Stimulated activated CD4-positive, alpha-beta T cell treated with anti-CD3 and anti-CD28 coated beads, Interleukin-4, amount 100 ng/mL, for 48 hours (primary cell): ENCODE results near the gene AP1S3.
"Not testable (repeated sequence)": the region's sequence is repeated elsewhere in the genome, so short reads cannot be mapped to it uniquely, and the experiment has no call there.

ENCODE experiments used
- DNase-seq, 2 donors: peaks; one replicate each; pipeline ENCODE4 v3.0.0-alpha.2; 2020; ENCODE audit warnings: low read depth in 2 of 2

AP1S3 gene

GRCh38 chr2:223801736-223802135 lies 35.6 kb downstream of the AP1S3 start:
- DNase-seq, result no peak

DNA sequence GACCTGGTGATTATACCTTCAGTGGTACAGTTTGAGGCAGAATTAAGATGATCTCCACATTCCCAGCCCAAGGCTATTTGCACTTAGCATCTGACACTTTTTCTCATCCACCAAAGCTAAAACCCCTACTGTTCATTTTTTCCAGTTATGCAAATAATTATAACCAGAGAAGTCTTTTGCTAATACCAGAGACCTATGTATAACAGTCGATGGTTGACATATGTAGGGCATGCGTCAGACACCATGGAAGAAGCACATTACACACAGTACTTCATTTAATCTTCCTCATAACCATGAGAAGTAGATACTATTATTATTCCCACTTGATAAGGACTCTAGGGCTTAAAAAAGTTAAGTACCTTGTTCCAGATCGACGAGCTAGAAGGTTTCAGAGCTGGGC lies 36.5 kb downstream of the AP1S3 start:
- no peak for DNase-seq

GRCh38 chr2:223797811-223798721 lies 39.3 kb downstream of the AP1S3 start:
- no peak for DNase-seq

- DNase-seq, result no peak
Observed at GRCh38 chr2:223797037-223797436, 40.3 kb downstream of the AP1S3 start.

DNA sequence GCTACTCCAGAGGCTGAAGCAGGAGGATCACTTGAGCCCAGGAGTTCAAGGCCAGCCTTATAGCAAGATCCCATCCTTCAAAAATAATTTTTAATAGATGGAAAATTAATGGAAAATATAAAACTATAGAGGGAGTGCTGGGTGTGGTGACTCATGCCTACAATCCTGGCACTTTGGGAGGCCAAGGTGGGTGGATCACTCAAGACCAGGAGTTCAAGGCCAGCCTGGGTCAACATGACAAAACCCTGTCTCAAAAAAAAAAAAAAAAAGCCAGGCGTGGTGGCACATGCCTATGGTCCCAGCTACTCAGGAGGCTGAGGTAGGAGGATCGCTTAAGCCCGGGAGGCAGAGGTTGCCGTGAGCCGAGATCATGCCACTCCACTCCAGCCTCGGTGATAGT lies 48.0 kb downstream of the AP1S3 start:
- no peak for DNase-seq

GRCh38 chr2:223788826-223789225 lies 48.6 kb downstream of the AP1S3 start:
- no peak for DNase-seq

DNA sequence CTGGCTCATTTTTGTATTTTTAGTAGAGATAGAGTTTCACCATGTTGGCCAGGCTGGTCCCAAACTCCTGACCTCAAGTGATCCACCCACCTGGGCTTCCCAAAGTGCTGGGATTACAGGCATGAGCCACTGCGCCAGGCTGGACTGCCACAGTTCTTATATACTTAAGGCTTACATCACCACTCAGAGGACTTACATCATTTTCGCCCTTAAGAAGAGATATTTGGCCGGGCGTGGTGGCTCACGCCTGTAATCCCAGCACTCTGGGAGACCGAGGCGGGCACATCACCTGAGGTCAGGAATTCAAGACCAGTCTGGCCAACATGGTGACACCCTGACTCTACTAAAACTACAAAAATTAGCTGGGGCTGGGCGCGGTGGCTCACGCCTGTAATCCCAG lies 49.3 kb downstream of the AP1S3 start:
- DNase-seq, result not testable (repeated sequence)

GRCh38 chr2:223787358-223787757 lies 50.0 kb downstream of the AP1S3 start:
- DNase-seq, result no peak

GRCh38 chr2:223786943-223787342 lies 50.4 kb downstream of the AP1S3 start:
- DNase-seq, result no peak

- DNase-seq, result no peak
Observed at GRCh38 chr2:223786236-223786635, 51.1 kb downstream of the AP1S3 start.

DNA sequence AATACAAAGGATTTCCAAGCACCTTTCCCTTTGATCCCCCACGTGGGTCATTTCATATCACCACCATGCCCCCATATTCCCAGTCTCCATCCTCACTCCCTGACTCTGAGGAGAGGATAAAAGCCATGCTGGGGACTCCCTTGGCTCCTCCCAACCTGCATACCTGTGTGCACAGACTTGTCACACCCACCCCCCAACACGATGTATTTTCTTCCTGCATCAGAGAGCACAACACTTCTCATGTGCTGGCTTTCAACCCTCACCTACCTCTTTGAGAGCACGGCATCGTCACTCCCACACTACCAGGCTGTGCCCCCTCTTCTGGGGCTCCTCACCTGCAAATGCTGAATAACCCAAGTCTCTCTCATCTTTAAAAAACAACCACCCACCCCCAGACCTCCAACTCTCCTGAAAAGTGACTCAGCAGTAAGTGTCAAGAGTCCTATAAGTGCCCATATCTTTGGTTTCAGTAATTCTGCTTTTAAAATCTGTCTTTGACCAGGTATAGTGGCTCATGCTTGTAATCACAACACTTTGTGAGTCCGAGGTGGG lies 53.1 kb downstream of the AP1S3 start:
- DNase-seq, result no peak

- no peak for DNase-seq
Observed at GRCh38 chr2:223782629-223783028, 54.8 kb downstream of the AP1S3 start.

GRCh38 chr2:223781560-223781959 lies 55.8 kb downstream of the AP1S3 start:
- DNase-seq, result no peak

- DNase-seq, result peak; percentile 27 to 37
Observed at GRCh38 chr2:223779877-223780276, 57.5 kb downstream of the AP1S3 start.

DNA sequence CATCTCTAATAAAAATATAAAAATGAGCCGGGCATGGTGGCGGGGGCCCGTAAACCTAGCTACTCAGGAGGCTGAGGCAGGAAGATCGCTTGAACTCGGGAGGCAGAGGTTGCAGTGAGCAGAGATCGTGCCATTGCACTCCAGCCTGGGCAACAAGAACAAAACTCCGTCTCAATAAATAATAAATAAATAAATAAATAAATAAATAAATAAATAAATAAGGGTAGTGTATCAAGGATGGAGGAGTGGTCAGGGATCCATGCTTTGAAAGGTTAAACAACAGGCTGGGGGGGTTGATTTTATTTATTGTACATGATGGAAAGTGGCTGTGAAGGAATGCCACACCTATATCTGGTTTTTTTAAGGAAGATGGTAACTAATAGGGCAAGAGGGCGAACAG lies 63.2 kb downstream of the AP1S3 start:
- no peak for DNase-seq

- DNase-seq, result no peak
Observed at GRCh38 chr2:223772363-223772762, 65.0 kb downstream of the AP1S3 start.

DNA sequence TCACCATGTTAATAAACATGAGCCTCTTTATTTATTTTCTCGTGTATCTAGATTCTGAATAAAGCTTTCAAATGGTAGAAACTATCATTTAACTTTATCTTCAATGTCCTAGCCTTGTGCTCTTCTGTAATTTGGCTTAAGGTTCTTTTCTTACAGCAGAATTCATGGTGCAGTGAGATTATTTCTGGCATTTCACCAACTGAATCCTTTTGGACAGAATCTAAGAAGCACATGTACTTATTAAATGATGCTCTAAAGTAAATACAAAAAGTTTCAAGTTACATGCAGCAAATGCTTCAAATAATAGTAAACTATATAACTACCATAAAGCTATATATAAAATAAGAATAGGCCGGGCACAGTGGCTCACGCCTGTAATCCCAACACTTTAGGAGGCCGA lies 65.9 kb downstream of the AP1S3 start:
- DNase-seq, result no peak

DNA sequence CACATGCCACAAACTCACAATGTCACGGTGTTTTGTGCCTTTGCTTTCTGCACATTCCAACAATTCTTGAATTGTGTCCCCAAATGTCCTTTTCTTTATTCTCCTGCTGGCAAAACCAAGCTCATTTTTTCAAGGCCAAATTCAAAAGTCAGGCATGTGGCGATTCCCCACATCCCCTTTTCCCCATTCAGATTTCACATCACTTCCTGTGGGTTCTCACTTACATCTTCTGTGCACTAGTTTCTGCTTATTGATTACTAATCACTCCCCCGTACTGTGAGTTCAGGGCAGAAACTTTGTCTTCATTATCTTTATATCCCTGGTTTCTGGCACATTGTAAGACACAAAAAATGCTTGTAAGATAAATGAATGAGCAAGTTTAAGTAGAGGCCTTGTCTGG lies 69.2 kb downstream of the AP1S3 start:
- no peak for DNase-seq

DNA sequence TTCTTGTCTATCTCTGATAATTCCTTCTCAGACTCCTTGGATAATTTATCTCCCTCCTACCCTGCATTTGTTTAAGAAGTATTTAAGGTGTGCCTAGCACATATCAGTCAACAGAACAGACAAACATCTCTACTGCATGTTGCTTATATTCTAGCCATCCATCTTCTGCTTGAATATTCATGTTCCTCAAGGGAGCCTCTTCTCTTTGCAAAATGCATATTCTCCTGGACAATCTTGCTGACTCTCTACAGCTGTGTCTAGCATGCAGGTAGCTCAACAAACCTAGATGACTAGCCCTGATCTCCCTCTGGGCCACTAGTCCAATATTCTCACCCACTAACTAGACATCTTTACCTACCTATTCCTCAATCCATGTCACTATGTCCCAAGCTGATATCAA lies 70.0 kb downstream of the AP1S3 start:
- DNase-seq, result no peak

DNA sequence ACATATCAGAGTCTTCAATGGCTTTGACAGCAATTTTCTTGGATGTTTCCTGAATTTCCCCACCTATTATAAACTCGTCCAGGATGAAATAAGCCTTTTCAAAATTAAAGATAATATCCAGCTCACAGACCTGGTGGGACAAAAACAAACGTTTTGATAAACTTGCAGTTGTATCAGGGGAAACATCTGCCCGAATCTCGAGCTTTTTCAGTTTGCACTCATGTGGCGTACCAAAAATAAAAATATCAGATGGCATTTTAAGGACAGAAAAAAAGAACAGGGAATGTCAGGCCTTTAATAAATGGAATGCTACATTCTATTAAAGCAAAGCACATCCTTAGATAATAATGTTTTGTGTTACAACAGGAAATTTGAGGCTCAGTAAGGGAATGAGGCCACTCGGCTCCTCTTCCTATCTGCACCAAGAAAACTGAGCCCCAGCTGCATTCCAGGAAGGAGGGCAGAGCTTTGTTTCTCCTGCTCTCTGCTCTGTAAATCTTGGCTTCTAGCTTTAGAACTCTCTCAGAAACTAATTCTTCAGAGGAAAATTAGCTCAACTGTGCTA lies 72.1 kb downstream of the AP1S3 start:
- no peak for DNase-seq

DNA sequence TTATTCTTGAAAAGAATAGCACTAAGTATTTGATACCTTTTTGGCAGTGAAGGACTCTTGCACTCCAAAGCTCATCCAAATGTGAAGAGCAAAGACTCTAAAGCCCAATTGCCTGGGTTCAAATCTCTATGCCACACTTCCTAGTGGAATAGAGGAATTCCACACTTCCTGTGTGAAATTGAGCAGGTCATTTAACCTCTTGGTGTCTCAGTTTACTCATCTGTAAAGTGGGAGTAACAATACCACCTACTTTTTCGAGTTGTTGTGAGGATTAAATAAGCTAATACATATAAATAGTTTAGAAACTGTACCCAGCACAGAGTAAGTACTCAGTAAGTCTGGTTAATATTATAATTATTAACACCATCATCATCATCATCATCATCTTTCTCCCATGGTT lies 72.6 kb downstream of the AP1S3 start:
- DNase-seq, result no peak

DNA sequence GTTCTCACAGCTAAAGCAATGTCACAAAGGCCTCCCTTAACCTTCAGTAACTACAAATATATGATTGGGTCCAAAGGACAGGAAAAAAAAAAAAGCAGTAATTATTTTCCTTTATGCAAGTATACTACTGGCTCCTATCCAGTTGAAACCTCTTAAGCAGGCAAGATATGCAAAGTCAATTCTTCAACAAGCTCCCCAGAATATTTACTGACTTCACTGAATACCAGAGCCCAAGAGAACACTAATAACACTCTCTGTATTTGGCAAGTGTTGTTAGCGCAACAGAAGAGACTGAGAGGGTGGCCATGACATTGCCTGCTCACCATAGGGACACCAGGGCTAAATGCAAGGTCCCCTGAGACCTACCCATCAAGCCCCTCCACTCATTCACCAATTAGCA lies 74.5 kb downstream of the AP1S3 start:
- DNase-seq, result no peak

GRCh38 chr2:223761746-223762145 lies 75.6 kb downstream of the AP1S3 start:
- DNase-seq, result not testable (repeated sequence)
